Mesenchymal stem cell (in vitro differentiated cells and primary cell): Measurements from ENCODE around the gene SLC12A1.

Source experiments
- DNase-seq: peaks from one replicate; pipeline ENCODE4 v3.0.0-alpha.2; 2013
- H2AFZ ChIP-seq: one replicate; pipeline ENCODE4 v1.6.1; 2013; ENCODE audit warnings: low read depth, mild to moderate bottlenecking, control low read depth, inconsistent platforms, low read length, moderate library complexity
- H2AK5ac ChIP-seq: 2 replicates; pipeline ENCODE4 v1.6.1; 2013; ENCODE audit warnings: low read length, moderate library complexity, mild to moderate bottlenecking, inconsistent platforms; ENCODE audit not compliant: severe bottlenecking
- H2BK120ac ChIP-seq: one replicate; pipeline ENCODE4 v1.6.1; 2013; ENCODE audit warnings: low read depth, mild to moderate bottlenecking, inconsistent platforms, low read length, moderate library complexity
- H2BK12ac ChIP-seq, 2 experiments: one replicate each; pipeline ENCODE4 v1.6.1; 2013; ENCODE audit warnings: inconsistent platforms in 2 of 2, low read length in 2 of 2, mild to moderate bottlenecking in 2 of 2, moderate library complexity in 2 of 2, control low read depth in 1 of 2
- H2BK15ac ChIP-seq: one replicate; pipeline ENCODE4 v1.6.1; 2013; ENCODE audit warnings: mild to moderate bottlenecking, low read depth, inconsistent platforms; ENCODE audit not compliant: poor library complexity, severe bottlenecking
- H2BK5ac ChIP-seq: 2 replicates; pipeline ENCODE4 v1.6.1; 2013; ENCODE audit warnings: low read depth, mild to moderate bottlenecking, low read length, control low read depth, inconsistent platforms; ENCODE audit not compliant: poor library complexity, severe bottlenecking
- H3K14ac ChIP-seq, 2 experiments: one replicate each; pipeline ENCODE4 v1.6.1; 2013; ENCODE audit warnings: inconsistent platforms in 2 of 2, low read length in 2 of 2, control low read depth in 1 of 2, mild to moderate bottlenecking in 1 of 2, moderate library complexity in 1 of 2
- H3K18ac ChIP-seq, 2 experiments: one replicate each; pipeline ENCODE4 v1.6.1; 2013; ENCODE audit warnings: inconsistent platforms in 2 of 2, low read length in 2 of 2, control low read depth in 1 of 2, low read depth in 1 of 2, mild to moderate bottlenecking in 1 of 2
- H3K23ac ChIP-seq, 2 experiments: one replicate each; pipeline ENCODE4 v1.6.1; 2013; ENCODE audit warnings: inconsistent platforms in 2 of 2, low read length in 2 of 2, mild to moderate bottlenecking in 2 of 2, moderate library complexity in 2 of 2, control low read depth in 1 of 2
- H3K27ac ChIP-seq: 2 replicates; pipeline ENCODE4 v1.5.1; 2013; ENCODE audit warnings: mild to moderate bottlenecking, moderate library complexity, low read length, control low read depth, inconsistent platforms; ENCODE audit not compliant: poor library complexity, severe bottlenecking
- H3K27me3 ChIP-seq, 2 experiments: 2 replicates each; pipeline versions ENCODE4 v1.6.1 to v1.7.0; 2013; ENCODE audit warnings: low read length in 2 of 2, mild to moderate bottlenecking in 2 of 2, moderate library complexity in 2 of 2, control low read depth in 1 of 2, inconsistent platforms in 1 of 2; ENCODE audit not compliant: control insufficient read depth in 1 of 2, insufficient read depth in 1 of 2
- H3K36me3 ChIP-seq, 2 experiments: 2 replicates each; pipeline versions ENCODE4 v1.6.1 to v1.7.0; 2013; ENCODE audit warnings: low read length in 2 of 2, control low read depth in 1 of 2, inconsistent platforms in 1 of 2, low read depth in 1 of 2, mild to moderate bottlenecking in 1 of 2; ENCODE audit not compliant: insufficient read depth in 2 of 2, control insufficient read depth in 1 of 2
- H3K4ac ChIP-seq, 2 experiments: one replicate each; pipeline ENCODE4 v1.6.1; 2013; ENCODE audit warnings: inconsistent platforms in 2 of 2, low read length in 2 of 2, mild to moderate bottlenecking in 2 of 2, moderate library complexity in 2 of 2, control low read depth in 1 of 2, low read depth in 1 of 2
- H3K4me1 ChIP-seq: 2 replicates; pipeline ENCODE4 v1.6.1; 2013; ENCODE audit warnings: low read depth, low read length, control low read depth; ENCODE audit not compliant: control insufficient read depth, insufficient read depth
- H3K4me2 ChIP-seq: 2 replicates; pipeline ENCODE4 v1.6.1; 2013; ENCODE audit warnings: low read length, mild to moderate bottlenecking, inconsistent platforms; ENCODE audit not compliant: poor library complexity, severe bottlenecking
- H3K4me3 ChIP-seq, 2 experiments: 2 replicates each; pipeline versions ENCODE4 v1.5.1 to v1.7.0; 2013; ENCODE audit warnings: low read length in 2 of 2, mild to moderate bottlenecking in 2 of 2, control low read depth in 1 of 2, low read depth in 1 of 2; ENCODE audit not compliant: insufficient read depth in 1 of 2
- H3K79me1 ChIP-seq: replicated peaks from 2 replicates; pipeline ENCODE4 v1.6.1; 2013; ENCODE audit warnings: mild to moderate bottlenecking, control low read depth, low read length, inconsistent platforms; ENCODE audit not compliant: poor library complexity, severe bottlenecking
- H3K9ac ChIP-seq: 2 replicates; pipeline ENCODE4 v1.7.0; 2013; ENCODE audit warnings: mild to moderate bottlenecking, low read length, moderate library complexity
- H3K9me3 ChIP-seq: 2 replicates; pipeline ENCODE4 v1.7.0; 2013; ENCODE audit warnings: mild to moderate bottlenecking, low read length; ENCODE audit not compliant: control insufficient read depth
- H4K8ac ChIP-seq: one replicate; pipeline ENCODE4 v1.6.1; 2013; ENCODE audit warnings: inconsistent platforms, mild to moderate bottlenecking, low read length, moderate library complexity
- H4K91ac ChIP-seq: one replicate; pipeline ENCODE4 v1.6.1; 2013; ENCODE audit warnings: mild to moderate bottlenecking, low read length, inconsistent platforms
- WGBS: methylation state at CpG from one replicate; pipeline ENCODE4 v1.1.7; 2013; ENCODE audit warnings: mixed read lengths; 5-methylcytosine and 5-hydroxymethylcytosine counted together

Gene SLC12A1

DNA sequence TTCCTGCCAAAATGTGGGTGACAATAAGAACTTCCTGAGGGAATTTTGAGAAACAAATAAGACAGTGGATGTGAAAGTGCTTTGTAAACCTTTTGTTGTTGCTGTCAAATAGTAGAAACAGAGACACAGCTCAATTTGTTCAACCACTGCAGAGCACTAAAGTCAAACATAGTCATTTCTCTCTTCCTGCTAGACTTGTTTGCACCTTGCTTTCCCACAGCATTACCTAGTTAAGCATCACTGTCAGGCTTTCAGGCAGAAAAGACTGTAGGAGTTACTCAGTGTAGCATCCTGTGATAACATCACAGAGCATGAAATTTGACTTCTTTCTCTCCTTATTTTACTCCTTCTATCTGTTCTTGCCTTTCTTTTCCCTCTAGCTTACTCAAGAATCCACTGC lies 27.1 kb downstream of the SLC12A1 start:
- H3K23ac ChIP-seq: no peak overlapping the region
- no peaks in the 10 kb centered on the region for H3K79me1 ChIP-seq
- DNase-seq: no peak
- no peak overlapping the region for H2AFZ ChIP-seq
- no peak overlapping the region for H2AK5ac ChIP-seq
- no peaks in the 10 kb centered on the region for H3K36me3 ChIP-seq
- H3K27me3 ChIP-seq: no peaks in the 10 kb centered on the region
- H3K4me3 ChIP-seq: no peak overlapping the region
- H2BK15ac ChIP-seq: no peak overlapping the region
- H2BK5ac ChIP-seq: no peak overlapping the region
- no peak overlapping the region for H2BK120ac ChIP-seq
- no peak overlapping the region for H4K91ac ChIP-seq
- no peak overlapping the region for H3K9ac ChIP-seq
- H3K27ac ChIP-seq: no peak overlapping the region
- H3K9me3 ChIP-seq: no peaks in the 10 kb centered on the region
- no peak overlapping the region for H3K4me2 ChIP-seq
- H2BK12ac ChIP-seq: no peak overlapping the region
- no peak overlapping the region for H3K14ac ChIP-seq
- peaks cover 2% of the 10 kb centered on the region for H3K4me1 ChIP-seq
- H3K18ac ChIP-seq: no peak overlapping the region
- H3K4ac ChIP-seq: no peak overlapping the region
- no peak overlapping the region for H4K8ac ChIP-seq

DNA sequence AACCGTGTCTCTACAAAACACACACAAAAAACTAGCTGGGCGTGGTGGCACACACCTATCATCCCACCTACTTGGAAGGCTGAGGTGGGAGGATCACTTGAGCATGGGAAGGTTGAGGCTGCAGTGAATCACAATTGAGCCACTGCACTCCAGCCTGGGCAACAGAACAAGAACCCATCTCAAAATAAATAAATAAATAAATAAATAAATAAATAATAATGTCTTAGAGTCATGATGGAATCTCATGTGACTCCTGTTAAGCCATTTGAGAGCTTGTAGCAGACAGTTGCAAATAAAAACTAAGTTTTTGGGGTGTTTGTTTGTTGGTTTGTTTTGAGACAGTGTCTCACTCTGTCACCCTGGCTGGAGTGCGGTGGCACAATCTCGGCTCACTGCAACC lies 33.2 kb downstream of the SLC12A1 start:
- no peak overlapping the region for H4K91ac ChIP-seq
- H3K4me2 ChIP-seq: no peak overlapping the region
- H4K8ac ChIP-seq: no peak overlapping the region
- no peak overlapping the region for H2BK12ac ChIP-seq
- H3K4me1 ChIP-seq: no peaks in the 10 kb centered on the region
- no peak overlapping the region for H2AK5ac ChIP-seq
- H3K9ac ChIP-seq: no peak overlapping the region
- no peak overlapping the region for H2BK120ac ChIP-seq
- no peak overlapping the region for H3K18ac ChIP-seq
- DNase-seq: no peak
- no peak overlapping the region for H3K23ac ChIP-seq
- H3K27me3 ChIP-seq: peaks cover 0 to 3% of the 10 kb centered on the region in 2 experiments
- H3K79me1 ChIP-seq: no peaks in the 10 kb centered on the region
- no peak overlapping the region for H2BK5ac ChIP-seq
- H3K14ac ChIP-seq: no peak overlapping the region
- no peak overlapping the region for H3K4ac ChIP-seq
- no peak overlapping the region for H3K4me3 ChIP-seq
- H3K36me3 ChIP-seq: no peaks in the 10 kb centered on the region
- 92% methylated on average over 2 of the region's 4 CpGs for WGBS
- H2AFZ ChIP-seq: no peak overlapping the region
- no peaks in the 10 kb centered on the region for H3K9me3 ChIP-seq
- H2BK15ac ChIP-seq: no peak overlapping the region
- no peak overlapping the region for H3K27ac ChIP-seq

DNA sequence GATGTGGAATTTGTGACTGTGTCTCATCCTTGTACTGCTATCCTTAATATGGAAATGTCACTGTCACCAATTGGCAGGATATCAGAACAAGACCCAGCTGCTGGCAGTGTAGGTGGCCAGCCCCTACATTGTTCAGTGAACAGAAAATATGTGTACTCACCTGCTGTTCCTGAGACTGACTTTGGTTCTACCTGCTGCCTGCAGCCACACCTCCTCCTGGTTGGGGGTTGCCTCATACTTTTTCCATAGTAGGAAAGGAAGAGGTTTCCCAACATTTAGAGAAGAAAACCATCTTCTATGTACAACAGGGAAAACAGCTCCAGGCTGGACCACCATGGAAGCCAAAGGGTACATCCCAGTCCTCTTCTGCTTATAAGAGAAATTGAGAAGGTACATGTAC lies 35.9 kb downstream of the SLC12A1 start:
- no peak overlapping the region for H3K18ac ChIP-seq
- no peak overlapping the region for H2BK5ac ChIP-seq
- H3K27ac ChIP-seq: no peak overlapping the region
- no peak overlapping the region for H4K8ac ChIP-seq
- H3K14ac ChIP-seq: no peak overlapping the region
- no peak overlapping the region for H3K9ac ChIP-seq
- no peak overlapping the region for H2AFZ ChIP-seq
- H3K4ac ChIP-seq: no peak overlapping the region
- no peak overlapping the region for H2AK5ac ChIP-seq
- H3K27me3 ChIP-seq: peaks cover 0 to 3% of the 10 kb centered on the region in 2 experiments
- H3K4me3 ChIP-seq: no peak overlapping the region
- H3K23ac ChIP-seq: no peak overlapping the region
- DNase-seq: no peak
- H3K9me3 ChIP-seq: no peaks in the 10 kb centered on the region
- H3K36me3 ChIP-seq: no peaks in the 10 kb centered on the region
- no peak overlapping the region for H2BK12ac ChIP-seq
- H3K4me1 ChIP-seq: no peaks in the 10 kb centered on the region
- no peaks in the 10 kb centered on the region for H3K79me1 ChIP-seq
- H2BK15ac ChIP-seq: no peak overlapping the region
- H3K4me2 ChIP-seq: no peak overlapping the region
- H2BK120ac ChIP-seq: no peak overlapping the region
- H4K91ac ChIP-seq: no peak overlapping the region

- Histone ChIP-seq H4K8ac (no peak overlapping the region), H3K14ac (no peak overlapping the region), H3K4ac (no peak overlapping the region), H3K4me2 (no peak overlapping the region), H3K4me1 (no peaks in the 10 kb centered on the region), H3K9me3 (no peaks in the 10 kb centered on the region), H3K36me3 (no peaks in the 10 kb centered on the region), H3K9ac (no peak overlapping the region), H3K18ac (no peak overlapping the region), H4K91ac (no peak overlapping the region), H2BK12ac (no peak overlapping the region), H3K4me3 (no peak overlapping the region), H2BK15ac (no peak overlapping the region), H2BK5ac (no peak overlapping the region), H2BK120ac (no peak overlapping the region), H3K27ac (no peak overlapping the region), H3K23ac (no peak overlapping the region), H2AFZ (no peak overlapping the region), H3K79me1 (no peaks in the 10 kb centered on the region), H3K27me3 (peaks cover 0 to 3% of the 10 kb centered on the region in 2 experiments), H2AK5ac (no peak overlapping the region)
- DNase-seq: no peak
- WGBS: 89% methylated on average over 4 of the region's 4 CpGs
Observed at GRCh38 chr15:48242535-48242934, 36.4 kb downstream of the SLC12A1 start.
